GM12878 (cell line): ENCODE data around the gene TESK1.

Experiments used
- CTCF ChIP-seq, 3 experiments: IDR thresholded peaks in 2 of 3; conservative IDR thresholded peaks in 1 of 3; 2 replicates each; pipeline ENCODE4 v1.5.1; 2011; ENCODE audit warnings: low read depth in 3 of 3, low read length in 3 of 3, mild to moderate bottlenecking in 3 of 3, control low read depth in 2 of 3, moderate library complexity in 2 of 3, inconsistent platforms in 1 of 3, mixed read lengths in 1 of 3; ENCODE audit not compliant: control insufficient read depth in 2 of 3, insufficient read depth in 1 of 3; ENCODE audit errors: extremely low read depth in 1 of 3
- EP300 ChIP-seq, 2 experiments: fragments of 150-350 bp in 1 of 2; IDR thresholded peaks; 2 replicates each; pipeline ENCODE4 v1.6.1; 2011 to 2012; ENCODE audit warnings: low read depth in 2 of 2, low read length in 2 of 2, borderline replicate concordance in 1 of 2, improper control_type of control experiment in 1 of 2, inconsistent platforms in 1 of 2; ENCODE audit not compliant: control insufficient read depth in 1 of 2
- FOXM1 ChIP-seq: IDR thresholded peaks from 2 replicates; pipeline ENCODE4 v1.6.1; 2012; ENCODE audit warnings: low read depth, mild to moderate bottlenecking, inconsistent platforms, low read length, moderate library complexity
- MTA3 ChIP-seq: IDR thresholded peaks from 2 replicates; pipeline ENCODE4 v1.6.1; 2012; ENCODE audit warnings: low read length, inconsistent platforms, borderline replicate concordance
- NRF1 ChIP-seq: conservative IDR thresholded peaks from 2 replicates; pipeline ENCODE4 v1.6.1; 2011; ENCODE audit warnings: mild to moderate bottlenecking, low read depth, low read length, improper control_type of control experiment
- POLR2A ChIP-seq: IDR thresholded peaks from 2 replicates; pipeline ENCODE4 v1.6.1; 2011; ENCODE audit warnings: low read depth, mild to moderate bottlenecking, low read length
- SP1 ChIP-seq: IDR thresholded peaks from one replicate; pipeline ENCODE4 v1.6.1; 2011; ENCODE audit warnings: low read depth, low read length
- TAF1 ChIP-seq: IDR thresholded peaks from 2 replicates; pipeline ENCODE4 v1.6.1; 2011; ENCODE audit warnings: mild to moderate bottlenecking, low read depth, low read length, borderline replicate concordance
- ZZZ3 ChIP-seq: IDR thresholded peaks from 2 replicates; pipeline ENCODE4 v1.6.1; 2011; ENCODE audit warnings: low read depth; ENCODE audit not compliant: control insufficient read depth, insufficient read length
- TF ChIP-seq, protein P1 (sequence below): IDR thresholded peaks from 2 replicates; pipeline ENCODE4 v1.6.1; 2012; ENCODE audit warnings: mild to moderate bottlenecking, low read depth, low read length
- TF ChIP-seq, protein P2 (sequence below): fragments of 450-650 bp; IDR thresholded peaks from 2 replicates; pipeline ENCODE4 v1.6.1; 2017; ENCODE audit warnings: mild to moderate bottlenecking, moderate library complexity

DNA sequence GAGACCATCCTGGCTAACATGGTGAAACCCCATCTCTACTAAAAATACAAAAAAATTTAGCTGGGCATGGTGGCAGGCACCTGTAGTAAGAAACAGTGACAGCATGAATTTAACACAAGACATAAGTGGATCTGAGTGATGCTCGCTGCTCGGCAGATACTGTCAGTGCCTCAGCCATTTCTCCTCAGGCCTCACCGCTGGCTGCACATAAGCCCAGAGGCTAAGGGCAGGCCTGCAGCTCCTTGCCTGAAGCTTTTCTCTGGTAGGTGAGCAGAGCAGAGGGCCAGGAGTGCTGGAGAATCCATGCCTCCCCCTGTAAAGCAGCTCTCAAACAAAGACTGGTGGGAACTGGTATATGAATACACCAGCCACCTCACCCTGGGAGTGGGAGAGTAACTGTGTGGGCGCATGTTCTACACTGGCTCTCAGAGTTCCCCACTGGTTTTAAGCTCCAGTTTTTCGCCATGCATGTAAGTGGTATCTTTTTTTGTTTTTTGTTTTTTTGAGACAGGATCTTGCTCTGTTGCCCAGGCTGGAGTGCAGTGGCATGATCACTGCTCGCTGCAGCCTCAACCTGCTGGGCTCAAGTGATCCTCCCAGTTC is 23.4 kb downstream of the TESK1 start:
- TF ChIP-seq NRF1 = no peak
- TF ChIP-seq CTCF (IDR thresholded peaks at IDR 0.05 in 2 of 3, conservative IDR thresholded peaks at IDR 0.05 in 1 of 3; ENCODE audit: control insufficient read depth in 2 of 3, extremely low read depth in 1 of 3, insufficient read depth in 1 of 3, low read depth in 3 of 3, low read length in 3 of 3) = no peak
- TF ChIP-seq SP1 = no peak
- TF ChIP-seq, protein P1, sequence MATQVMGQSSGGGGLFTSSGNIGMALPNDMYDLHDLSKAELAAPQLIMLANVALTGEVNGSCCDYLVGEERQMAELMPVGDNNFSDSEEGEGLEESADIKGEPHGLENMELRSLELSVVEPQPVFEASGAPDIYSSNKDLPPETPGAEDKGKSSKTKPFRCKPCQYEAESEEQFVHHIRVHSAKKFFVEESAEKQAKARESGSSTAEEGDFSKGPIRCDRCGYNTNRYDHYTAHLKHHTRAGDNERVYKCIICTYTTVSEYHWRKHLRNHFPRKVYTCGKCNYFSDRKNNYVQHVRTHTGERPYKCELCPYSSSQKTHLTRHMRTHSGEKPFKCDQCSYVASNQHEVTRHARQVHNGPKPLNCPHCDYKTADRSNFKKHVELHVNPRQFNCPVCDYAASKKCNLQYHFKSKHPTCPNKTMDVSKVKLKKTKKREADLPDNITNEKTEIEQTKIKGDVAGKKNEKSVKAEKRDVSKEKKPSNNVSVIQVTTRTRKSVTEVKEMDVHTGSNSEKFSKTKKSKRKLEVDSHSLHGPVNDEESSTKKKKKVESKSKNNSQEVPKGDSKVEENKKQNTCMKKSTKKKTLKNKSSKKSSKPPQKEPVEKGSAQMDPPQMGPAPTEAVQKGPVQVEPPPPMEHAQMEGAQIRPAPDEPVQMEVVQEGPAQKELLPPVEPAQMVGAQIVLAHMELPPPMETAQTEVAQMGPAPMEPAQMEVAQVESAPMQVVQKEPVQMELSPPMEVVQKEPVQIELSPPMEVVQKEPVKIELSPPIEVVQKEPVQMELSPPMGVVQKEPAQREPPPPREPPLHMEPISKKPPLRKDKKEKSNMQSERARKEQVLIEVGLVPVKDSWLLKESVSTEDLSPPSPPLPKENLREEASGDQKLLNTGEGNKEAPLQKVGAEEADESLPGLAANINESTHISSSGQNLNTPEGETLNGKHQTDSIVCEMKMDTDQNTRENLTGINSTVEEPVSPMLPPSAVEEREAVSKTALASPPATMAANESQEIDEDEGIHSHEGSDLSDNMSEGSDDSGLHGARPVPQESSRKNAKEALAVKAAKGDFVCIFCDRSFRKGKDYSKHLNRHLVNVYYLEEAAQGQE = no peak
- TF ChIP-seq MTA3 = no peak
- TF ChIP-seq EP300 (IDR thresholded peaks at IDR 0.05; ENCODE audit: borderline replicate concordance in 1 of 2, control insufficient read depth in 1 of 2, low read depth in 2 of 2, low read length in 2 of 2) = no peak
- no peak for TF ChIP-seq FOXM1
- TF ChIP-seq, protein P2, sequence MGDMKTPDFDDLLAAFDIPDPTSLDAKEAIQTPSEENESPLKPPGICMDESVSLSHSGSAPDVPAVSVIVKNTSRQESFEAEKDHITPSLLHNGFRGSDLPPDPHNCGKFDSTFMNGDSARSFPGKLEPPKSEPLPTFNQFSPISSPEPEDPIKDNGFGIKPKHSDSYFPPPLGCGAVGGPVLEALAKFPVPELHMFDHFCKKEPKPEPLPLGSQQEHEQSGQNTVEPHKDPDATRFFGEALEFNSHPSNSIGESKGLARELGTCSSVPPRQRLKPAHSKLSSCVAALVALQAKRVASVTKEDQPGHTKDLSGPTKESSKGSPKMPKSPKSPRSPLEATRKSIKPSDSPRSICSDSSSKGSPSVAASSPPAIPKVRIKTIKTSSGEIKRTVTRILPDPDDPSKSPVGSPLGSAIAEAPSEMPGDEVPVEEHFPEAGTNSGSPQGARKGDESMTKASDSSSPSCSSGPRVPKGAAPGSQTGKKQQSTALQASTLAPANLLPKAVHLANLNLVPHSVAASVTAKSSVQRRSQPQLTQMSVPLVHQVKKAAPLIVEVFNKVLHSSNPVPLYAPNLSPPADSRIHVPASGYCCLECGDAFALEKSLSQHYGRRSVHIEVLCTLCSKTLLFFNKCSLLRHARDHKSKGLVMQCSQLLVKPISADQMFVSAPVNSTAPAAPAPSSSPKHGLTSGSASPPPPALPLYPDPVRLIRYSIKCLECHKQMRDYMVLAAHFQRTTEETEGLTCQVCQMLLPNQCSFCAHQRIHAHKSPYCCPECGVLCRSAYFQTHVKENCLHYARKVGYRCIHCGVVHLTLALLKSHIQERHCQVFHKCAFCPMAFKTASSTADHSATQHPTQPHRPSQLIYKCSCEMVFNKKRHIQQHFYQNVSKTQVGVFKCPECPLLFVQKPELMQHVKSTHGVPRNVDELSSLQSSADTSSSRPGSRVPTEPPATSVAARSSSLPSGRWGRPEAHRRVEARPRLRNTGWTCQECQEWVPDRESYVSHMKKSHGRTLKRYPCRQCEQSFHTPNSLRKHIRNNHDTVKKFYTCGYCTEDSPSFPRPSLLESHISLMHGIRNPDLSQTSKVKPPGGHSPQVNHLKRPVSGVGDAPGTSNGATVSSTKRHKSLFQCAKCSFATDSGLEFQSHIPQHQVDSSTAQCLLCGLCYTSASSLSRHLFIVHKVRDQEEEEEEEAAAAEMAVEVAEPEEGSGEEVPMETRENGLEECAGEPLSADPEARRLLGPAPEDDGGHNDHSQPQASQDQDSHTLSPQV = no peak
- no peak for TF ChIP-seq TAF1
- no peak for TF ChIP-seq POLR2A
- no peak for TF ChIP-seq ZZZ3
